BE2C (cell line): ENCODE data around the gene BRINP2.

Source experiments
- DNase-seq: peaks from one replicate; pipeline ENCODE4 v3.0.0-alpha.2; 2020
- H3K27me3 ChIP-seq: fragments of 250-450 bp; sonication (Bioruptor Pico); 2 replicates; pipeline ENCODE4 v1.5.1; 2020; ENCODE audit warnings: mild to moderate bottlenecking
- H3K36me3 ChIP-seq: fragments of 250-450 bp; sonication (Bioruptor Pico); 2 replicates; pipeline ENCODE4 v1.5.1; 2020; ENCODE audit warnings: mild to moderate bottlenecking
- H3K4me1 ChIP-seq: fragments of 250-450 bp; sonication (Bioruptor Pico); 2 replicates; pipeline ENCODE4 v1.5.1; 2020
- H3K4me3 ChIP-seq: 2 replicates; pipeline ENCODE4 v1.5.1; 2011; ENCODE audit warnings: low read depth, low read length
- H3K9me3 ChIP-seq: fragments of 250-450 bp; sonication (Bioruptor Pico); 2 replicates; pipeline ENCODE4 v1.5.1; 2020
- TF ChIP-seq, protein P1 (sequence below): IDR thresholded peaks from 2 replicates; pipeline ENCODE4 v1.5.1; 2012; ENCODE audit warnings: mild to moderate bottlenecking, low read depth, low read length

The BRINP2 gene

GRCh38 chr1:177306981-177307380 lies 136.2 kb downstream of the BRINP2 start:
- H3K9me3 ChIP-seq, result no peaks in the 10 kb centered on the region; the same call in 1 of the 2 replicates
- no peaks in the 10 kb centered on the region for H3K36me3 ChIP-seq
- no peak for DNase-seq
- no peaks in the 10 kb centered on the region for H3K27me3 ChIP-seq
- no peaks in the 10 kb centered on the region for H3K4me1 ChIP-seq
- no peak overlapping the region for H3K4me3 ChIP-seq
- TF ChIP-seq, protein P1, sequence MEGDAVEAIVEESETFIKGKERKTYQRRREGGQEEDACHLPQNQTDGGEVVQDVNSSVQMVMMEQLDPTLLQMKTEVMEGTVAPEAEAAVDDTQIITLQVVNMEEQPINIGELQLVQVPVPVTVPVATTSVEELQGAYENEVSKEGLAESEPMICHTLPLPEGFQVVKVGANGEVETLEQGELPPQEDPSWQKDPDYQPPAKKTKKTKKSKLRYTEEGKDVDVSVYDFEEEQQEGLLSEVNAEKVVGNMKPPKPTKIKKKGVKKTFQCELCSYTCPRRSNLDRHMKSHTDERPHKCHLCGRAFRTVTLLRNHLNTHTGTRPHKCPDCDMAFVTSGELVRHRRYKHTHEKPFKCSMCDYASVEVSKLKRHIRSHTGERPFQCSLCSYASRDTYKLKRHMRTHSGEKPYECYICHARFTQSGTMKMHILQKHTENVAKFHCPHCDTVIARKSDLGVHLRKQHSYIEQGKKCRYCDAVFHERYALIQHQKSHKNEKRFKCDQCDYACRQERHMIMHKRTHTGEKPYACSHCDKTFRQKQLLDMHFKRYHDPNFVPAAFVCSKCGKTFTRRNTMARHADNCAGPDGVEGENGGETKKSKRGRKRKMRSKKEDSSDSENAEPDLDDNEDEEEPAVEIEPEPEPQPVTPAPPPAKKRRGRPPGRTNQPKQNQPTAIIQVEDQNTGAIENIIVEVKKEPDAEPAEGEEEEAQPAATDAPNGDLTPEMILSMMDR, result no peak

- Histone ChIP-seq H3K4me3 (no peak overlapping the region), H3K27me3 (no peaks in the 10 kb centered on the region), H3K4me1 (no peaks in the 10 kb centered on the region), H3K9me3 (no peaks in the 10 kb centered on the region; the same call in 1 of the 2 replicates), H3K36me3 (no peaks in the 10 kb centered on the region)
- TF ChIP-seq, protein P1, result no peak
- no peak for DNase-seq
These were observed 137.0 kb downstream of the BRINP2 start for GRCh38 chr1:177307771-177308170.

- H3K36me3 ChIP-seq, result no peaks in the 10 kb centered on the region
- no peaks in the 10 kb centered on the region for H3K4me1 ChIP-seq
- no peaks in the 10 kb centered on the region for H3K27me3 ChIP-seq
- H3K9me3 ChIP-seq, result no peaks in the 10 kb centered on the region
- TF ChIP-seq, protein P1, result no peak
- no peak overlapping the region for H3K4me3 ChIP-seq
- DNase-seq, result no peak
These were observed 139.1 kb downstream of the BRINP2 start for GRCh38 chr1:177309880-177310279.

- Histone ChIP-seq H3K36me3 (no peaks in the 10 kb centered on the region), H3K9me3 (no peaks in the 10 kb centered on the region), H3K27me3 (no peaks in the 10 kb centered on the region), H3K4me3 (no peak overlapping the region), H3K4me1 (no peaks in the 10 kb centered on the region)
- DNase-seq, result no peak
- TF ChIP-seq, protein P1, result no peak
These were observed 139.6 kb downstream of the BRINP2 start for GRCh38 chr1:177310326-177310725.

DNA sequence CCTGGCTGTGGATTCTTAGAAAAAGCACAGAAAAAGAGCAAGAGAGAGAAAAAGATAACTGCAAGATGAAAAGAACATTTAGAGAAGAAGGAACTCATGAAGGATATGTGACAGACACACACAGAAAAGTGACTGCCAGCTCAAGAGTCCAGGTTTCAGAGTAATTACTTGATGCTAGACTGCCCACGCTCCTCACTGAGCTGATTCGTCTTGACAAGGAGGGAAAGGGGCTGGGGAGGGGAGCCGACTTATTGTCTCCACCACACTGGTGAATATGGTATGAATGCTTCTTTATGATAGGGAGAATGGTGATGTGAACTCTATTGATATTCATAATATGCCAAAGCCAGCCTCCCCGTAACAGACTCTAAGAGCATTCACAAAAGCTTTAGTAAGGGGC lies 140.4 kb downstream of the BRINP2 start:
- Histone ChIP-seq H3K36me3 (no peaks in the 10 kb centered on the region), H3K4me3 (no peak overlapping the region), H3K9me3 (no peaks in the 10 kb centered on the region), H3K4me1 (no peaks in the 10 kb centered on the region), H3K27me3 (no peaks in the 10 kb centered on the region)
- DNase-seq, result no peak
- TF ChIP-seq, protein P1, result no peak

DNA sequence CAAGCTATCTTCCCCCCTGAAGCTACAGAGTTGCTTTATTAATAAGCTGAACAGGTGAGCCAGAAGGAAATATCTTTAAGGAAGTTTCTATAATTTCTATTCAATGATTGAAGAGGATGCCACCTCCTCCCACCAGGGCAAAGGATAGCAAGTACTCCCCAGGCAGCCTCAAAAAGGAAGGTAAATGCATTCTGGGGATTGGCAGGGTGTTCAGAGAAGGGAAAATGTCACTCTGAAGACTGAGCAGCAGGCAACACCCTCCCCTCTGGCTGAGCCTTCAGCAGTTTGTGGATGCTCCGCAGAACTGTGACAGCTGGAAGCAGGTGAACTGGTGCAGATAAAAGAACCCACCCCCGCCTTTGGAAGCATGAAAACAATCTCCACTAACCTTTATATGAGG lies 140.8 kb downstream of the BRINP2 start:
- Histone ChIP-seq H3K9me3 (no peaks in the 10 kb centered on the region), H3K27me3 (no peaks in the 10 kb centered on the region), H3K4me3 (no peak overlapping the region), H3K36me3 (no peaks in the 10 kb centered on the region), H3K4me1 (no peaks in the 10 kb centered on the region)
- no peak for DNase-seq
- TF ChIP-seq, protein P1, result no peak
